KMS-11 (cell line): ENCODE data around the gene METTL3.

Source experiments
- H2AFZ ChIP-seq: fragments of 200-600 bp; sonication (generic); 2 replicates; pipeline ENCODE4 v1.6.1; 2016; ENCODE audit warnings: antibody characterized with exemption, mixed run types, low read depth
- H3K27ac ChIP-seq: fragments of 200-600 bp; sonication (generic); 2 replicates; pipeline ENCODE4 v1.6.1; 2016; ENCODE audit warnings: mild to moderate bottlenecking, mixed run types
- H3K27me3 ChIP-seq: fragments of 200-600 bp; sonication (generic); 2 replicates; pipeline ENCODE4 v1.6.1; 2017; ENCODE audit warnings: mild to moderate bottlenecking, low read depth, mixed run types, moderate library complexity; ENCODE audit not compliant: insufficient read depth
- H3K36me3 ChIP-seq: fragments of 200-600 bp; sonication (generic); 2 replicates; pipeline ENCODE4 v1.6.1; 2017; ENCODE audit warnings: mild to moderate bottlenecking, mixed run types; ENCODE audit not compliant: insufficient read depth
- H3K4me1 ChIP-seq: fragments of 200-600 bp; sonication (generic); 2 replicates; pipeline ENCODE4 v1.6.1; 2016; ENCODE audit warnings: mild to moderate bottlenecking, low read depth, mixed run types; ENCODE audit not compliant: poor library complexity, severe bottlenecking
- H3K4me2 ChIP-seq: fragments of 200-600 bp; sonication (generic); 2 replicates; pipeline ENCODE4 v1.7.0; 2016; ENCODE audit warnings: mild to moderate bottlenecking, mixed run types
- H3K4me3 ChIP-seq: fragments of 200-600 bp; sonication (generic); IDR thresholded peaks from 2 replicates; pipeline ENCODE4 v1.6.1; 2017; ENCODE audit warnings: low read depth, low read length, mixed read lengths; ENCODE audit not compliant: insufficient read depth
- H3K79me2 ChIP-seq: fragments of 200-600 bp; sonication (generic); 2 replicates; pipeline ENCODE4 v1.6.1; 2016; ENCODE audit warnings: low read depth, mixed run types; ENCODE audit not compliant: insufficient read depth
- H3K9ac ChIP-seq: fragments of 200-600 bp; sonication (generic); 2 replicates; pipeline ENCODE4 v1.6.1; 2016; ENCODE audit warnings: mild to moderate bottlenecking, mixed run types
- H4K20me1 ChIP-seq: fragments of 200-600 bp; sonication (generic); 2 replicates; pipeline ENCODE4 v1.6.1; 2016; ENCODE audit warnings: mild to moderate bottlenecking, mixed run types; ENCODE audit not compliant: insufficient read depth
- CTCF ChIP-seq: fragments of 200-600 bp; sonication (generic); conservative IDR thresholded peaks from 2 replicates; pipeline ENCODE4 v1.6.1; 2017; ENCODE audit warnings: low read depth, mild to moderate bottlenecking, antibody characterized with exemption, low read length, moderate library complexity, mixed read lengths

METTL3 gene

DNA sequence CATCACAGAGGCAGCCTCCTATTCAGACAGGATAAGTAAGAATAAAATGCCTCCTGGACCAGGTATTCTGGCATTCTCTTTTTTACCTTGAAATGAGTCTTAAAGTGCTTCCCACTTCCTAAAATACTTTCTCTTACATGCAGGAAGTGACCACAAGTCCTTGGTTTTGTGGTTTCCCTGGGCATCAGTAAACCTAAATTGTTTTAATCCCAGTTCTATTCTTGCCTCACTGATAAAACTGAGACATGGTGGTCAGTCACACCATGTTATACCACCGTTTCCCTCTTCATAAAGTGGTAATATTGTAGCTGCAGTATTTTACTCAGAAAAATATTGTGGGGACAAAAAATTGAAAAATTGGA, 16.2 kb upstream of the METTL3 start:
- no peak overlapping the region for H3K4me2 ChIP-seq
- no peak overlapping the region for H2AFZ ChIP-seq
- H3K36me3 ChIP-seq, result no peaks in the 10 kb centered on the region
- H3K27me3 ChIP-seq, result no peaks in the 10 kb centered on the region
- no peaks in the 10 kb centered on the region for H4K20me1 ChIP-seq
- TF ChIP-seq CTCF, result no peak
- no peak overlapping the region for H3K9ac ChIP-seq
- no peaks in the 10 kb centered on the region for H3K79me2 ChIP-seq
- H3K4me1 ChIP-seq, result peaks cover 5% of the 10 kb centered on the region
- no peak overlapping the region for H3K4me3 ChIP-seq
- no peak overlapping the region for H3K27ac ChIP-seq

GRCh38 chr14:21526672-21527317, 15.7 kb upstream of the METTL3 start:
- no peak for TF ChIP-seq CTCF
- Histone ChIP-seq H3K27ac (no peak overlapping the region), H2AFZ (no peak overlapping the region), H3K79me2 (no peaks in the 10 kb centered on the region), H3K36me3 (no peaks in the 10 kb centered on the region), H3K4me1 (peaks cover 5% of the 10 kb centered on the region), H3K27me3 (no peaks in the 10 kb centered on the region), H3K4me3 (no peak overlapping the region), H4K20me1 (no peaks in the 10 kb centered on the region), H3K4me2 (no peak overlapping the region), H3K9ac (no peak overlapping the region)

DNA sequence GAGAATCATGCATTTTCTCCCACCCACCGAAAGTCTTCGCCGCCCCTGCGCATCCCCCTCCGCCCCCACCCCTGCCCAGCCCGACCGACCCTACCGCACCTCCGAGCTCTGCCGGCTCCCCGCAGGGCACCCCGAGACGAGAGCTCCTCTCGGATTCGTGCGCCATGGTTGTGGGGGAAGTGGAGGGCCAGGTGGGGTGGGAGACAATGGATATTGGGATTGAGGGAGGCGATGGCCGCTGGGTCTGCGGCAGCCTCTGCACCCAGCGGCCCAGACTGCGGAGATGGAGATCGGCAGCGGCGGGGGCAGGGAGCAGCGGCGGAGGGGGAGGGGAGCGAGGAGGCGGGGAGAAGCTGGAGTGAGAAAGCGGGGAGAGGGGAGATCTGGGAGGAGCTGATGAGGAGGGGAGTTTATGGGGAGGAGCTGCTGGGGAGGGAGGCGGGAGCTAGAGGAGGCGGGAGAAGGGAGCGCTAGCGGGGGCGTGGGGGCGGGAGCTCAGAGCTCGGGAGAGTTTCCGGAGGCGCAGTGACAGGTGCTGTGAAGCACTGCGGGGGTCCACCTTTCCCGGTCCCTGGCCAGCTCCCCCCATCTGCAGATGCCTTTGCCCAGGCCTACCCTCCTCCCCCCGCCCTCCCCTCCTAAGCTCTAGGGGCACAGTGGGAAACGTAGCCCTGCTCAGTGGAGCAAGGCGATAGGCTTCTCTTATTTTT, 15.0 kb upstream of the METTL3 start, which contains the start of gene SALL2:
SALL2 (minus strand) TSS at position 385 of the 710 bp plus-strand sequence; CDS start at position 166, 219 bp downstream.
- H3K4me1 ChIP-seq, result peaks cover 5% of the 10 kb centered on the region

DNA sequence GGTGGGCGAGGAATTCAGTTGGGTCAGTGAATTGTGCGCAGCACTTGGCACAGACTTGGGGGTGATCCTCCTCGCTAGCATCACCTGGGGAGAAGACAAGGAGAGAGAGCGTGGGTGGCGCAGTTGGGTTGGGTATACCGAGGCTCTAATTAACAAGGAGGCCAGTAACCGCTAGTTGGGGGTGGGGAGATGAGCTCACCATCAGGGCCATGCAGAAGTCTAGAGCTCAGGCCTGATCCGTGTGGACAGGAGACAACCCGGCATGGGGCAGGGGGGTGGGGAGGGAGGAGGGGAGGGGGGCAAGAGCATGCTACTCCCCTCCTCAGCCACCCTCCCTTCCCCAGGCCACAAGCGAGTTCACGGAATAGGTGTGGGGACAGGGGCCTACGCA, 14.4 kb upstream of the METTL3 start:
- Histone ChIP-seq H3K79me2 (no peaks in the 10 kb centered on the region), H3K9ac (no peak overlapping the region), H3K36me3 (no peaks in the 10 kb centered on the region), H3K4me3 (no peak overlapping the region), H3K27ac (no peak overlapping the region), H2AFZ (no peak overlapping the region), H3K4me1 (peaks cover 9% of the 10 kb centered on the region), H3K4me2 (no peak overlapping the region), H4K20me1 (no peaks in the 10 kb centered on the region), H3K27me3 (no peaks in the 10 kb centered on the region)
- no peak for TF ChIP-seq CTCF

More for the DNA sequence above, 15.0 kb upstream of the METTL3 start, which contains the start of gene SALL2:
- no peak within 1 kb of the TSS for H2AFZ ChIP-seq
- no peak within 1 kb of the TSS for H3K9ac ChIP-seq
- no peaks in the 10 kb centered on the region for H3K36me3 ChIP-seq
- no peak within 1 kb of the TSS for H3K4me2 ChIP-seq
- no peaks in the 10 kb centered on the region for H3K79me2 ChIP-seq
- H3K27me3 ChIP-seq, result no peaks in the 10 kb centered on the region
- no peak for TF ChIP-seq CTCF
- H4K20me1 ChIP-seq, result no peaks in the 10 kb centered on the region
- H3K27ac ChIP-seq, result no peak within 1 kb of the TSS
- H3K4me3 ChIP-seq, result no peak within 1 kb of the TSS
